Mesothelial cell of epicardium (in vitro differentiated cells): ENCODE results near the gene PDXDC1. TPM values are rescaled to one million over a fixed set of nuclear protein-coding genes. Genes with fewer than 3 reads are reported as not detected.

Source experiments
- DNase-seq, 2 experiments: peaks; one replicate each; pipeline ENCODE4 v3.0.0; 2021; ENCODE audit warnings: low spot score in 2 of 2; ENCODE audit not compliant: unreplicated experiment in 2 of 2
- H3K27ac Mint-ChIP-seq: 2 replicates; pipeline ENCODE4 v1.8.0; 2021; ENCODE audit warnings: mixed read lengths
- H3K27me3 Mint-ChIP-seq: 2 replicates; pipeline ENCODE4 v1.8.0; 2021; ENCODE audit warnings: low read depth, mixed read lengths
- H3K36me3 Mint-ChIP-seq: 2 replicates; pipeline ENCODE4 v1.8.0; 2021; ENCODE audit warnings: mixed read lengths
- H3K4me1 Mint-ChIP-seq: 2 replicates; pipeline ENCODE4 v1.8.0; 2021; ENCODE audit warnings: mixed read lengths
- H3K4me3 Mint-ChIP-seq: 2 replicates; pipeline ENCODE4 v1.8.0; 2021; ENCODE audit warnings: mild to moderate bottlenecking, moderate library complexity, mixed read lengths
- H3K9me3 Mint-ChIP-seq: 2 replicates; pipeline ENCODE4 v1.8.0; 2021; ENCODE audit warnings: mixed read lengths
- CTCF ChIP-seq: fragments of 200-600 bp; sonication (generic); IDR thresholded peaks from one replicate; pipeline ENCODE4 v1.5.0; 2021; ENCODE audit warnings: antibody characterized with exemption; ENCODE audit not compliant: unreplicated experiment
- total RNA-seq: library from RNA; stranded (reverse); gene quantifications from 3 replicates; pipeline ENCODE4 v1.2.1, GENCODE V29; 2021

PDXDC1 gene
- total RNA-seq, 1 donor from 2014 or later, result 115 TPM

DNA sequence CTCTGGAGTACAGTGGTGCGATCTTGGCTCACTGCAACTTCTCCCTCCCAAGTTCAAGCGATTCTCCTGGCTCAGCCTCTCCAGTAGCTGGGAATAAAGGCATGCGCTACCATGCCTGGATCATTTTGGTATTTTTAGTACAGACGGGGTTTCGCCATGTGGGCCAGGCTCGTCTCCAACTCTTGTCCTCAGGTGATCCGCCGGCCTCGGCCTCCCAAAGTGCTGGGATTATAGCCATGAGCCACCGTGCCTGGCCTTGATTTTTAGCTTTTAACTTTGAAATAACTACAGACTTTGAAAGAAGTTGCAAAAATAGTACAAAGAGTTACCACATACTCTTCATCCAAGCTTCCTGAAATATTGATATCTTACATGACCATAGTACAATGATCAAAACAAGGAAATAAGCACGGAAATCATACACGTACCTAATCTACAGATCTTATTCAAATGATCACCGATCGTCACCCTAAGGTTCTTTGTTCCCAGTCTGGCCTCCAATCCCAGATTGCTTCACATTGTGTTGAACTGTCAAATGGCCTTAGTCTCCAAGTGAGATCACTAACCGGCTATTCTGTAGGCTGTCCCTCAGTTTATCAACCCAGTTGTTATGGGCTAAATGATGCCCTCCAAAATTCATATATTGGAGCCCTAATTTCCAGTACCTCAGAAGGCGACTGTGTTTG lies 19.1 kb upstream of the PDXDC1 start:
- DNase-seq, result no peak
- H3K36me3 Mint-ChIP-seq, result no peaks in the 10 kb centered on the region
- no peak overlapping the region for H3K27ac Mint-ChIP-seq
- TF ChIP-seq CTCF, result no peak
- H3K4me1 Mint-ChIP-seq, result peaks cover 10% of the 10 kb centered on the region
- H3K9me3 Mint-ChIP-seq, result no peaks in the 10 kb centered on the region
- H3K27me3 Mint-ChIP-seq, result peaks cover 5% of the 10 kb centered on the region
- H3K4me3 Mint-ChIP-seq, result no peak overlapping the region

DNA sequence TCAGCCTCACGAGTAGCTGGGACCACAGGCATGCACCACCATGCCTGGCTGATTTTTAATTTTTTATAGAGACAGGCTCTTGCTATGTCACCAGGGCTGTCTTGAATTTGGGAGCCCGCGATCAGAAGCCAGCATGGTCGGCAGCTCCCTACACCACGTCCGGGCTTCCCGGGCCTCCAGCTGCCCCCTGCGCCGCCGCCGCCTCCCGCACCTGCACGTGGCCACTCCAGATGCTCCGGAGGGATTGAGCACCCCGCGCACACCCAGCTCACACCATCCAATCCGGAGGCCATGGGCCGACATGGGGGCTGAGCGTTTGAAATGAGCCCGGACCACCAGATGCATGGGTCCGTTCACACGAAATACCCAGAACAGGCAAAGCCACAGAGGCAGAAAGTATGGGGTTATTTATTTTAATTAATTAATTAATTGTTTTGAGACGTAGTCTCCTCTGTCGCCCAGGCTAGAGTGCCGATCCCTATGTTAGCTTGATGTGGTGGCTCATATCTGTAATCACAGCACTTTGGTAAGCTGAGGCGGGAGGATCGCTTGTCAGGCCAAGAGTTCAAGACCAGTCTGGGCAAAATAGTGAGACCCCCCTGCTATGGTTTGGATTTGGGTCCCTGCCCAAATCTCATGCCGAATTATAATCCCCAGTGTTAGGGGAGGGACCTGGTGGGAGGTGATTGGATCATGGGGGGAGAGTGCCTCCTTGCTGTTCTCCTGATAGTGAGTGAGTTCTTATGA lies 17.1 kb upstream of the PDXDC1 start:
- Mint-ChIP-seq H3K4me1 (peaks cover 10% of the 10 kb centered on the region), H3K27me3 (peaks cover 18% of the 10 kb centered on the region), H3K36me3 (no peaks in the 10 kb centered on the region), H3K4me3 (no peak overlapping the region), H3K27ac (peak overlapping the region; percentile 22), H3K9me3 (no peaks in the 10 kb centered on the region)
- no peak for DNase-seq
- no peak for TF ChIP-seq CTCF

GRCh38 chr16:14958323-14958600 lies 16.6 kb upstream of the PDXDC1 start:
- peaks cover 21% of the 10 kb centered on the region for H3K27me3 Mint-ChIP-seq
- no peak for DNase-seq
- H3K4me1 Mint-ChIP-seq, result peaks cover 10% of the 10 kb centered on the region
- no peak overlapping the region for H3K27ac Mint-ChIP-seq
- no peak for TF ChIP-seq CTCF
- no peaks in the 10 kb centered on the region for H3K36me3 Mint-ChIP-seq
- H3K9me3 Mint-ChIP-seq, result peaks cover 2% of the 10 kb centered on the region
- H3K4me3 Mint-ChIP-seq, result no peak overlapping the region

DNA sequence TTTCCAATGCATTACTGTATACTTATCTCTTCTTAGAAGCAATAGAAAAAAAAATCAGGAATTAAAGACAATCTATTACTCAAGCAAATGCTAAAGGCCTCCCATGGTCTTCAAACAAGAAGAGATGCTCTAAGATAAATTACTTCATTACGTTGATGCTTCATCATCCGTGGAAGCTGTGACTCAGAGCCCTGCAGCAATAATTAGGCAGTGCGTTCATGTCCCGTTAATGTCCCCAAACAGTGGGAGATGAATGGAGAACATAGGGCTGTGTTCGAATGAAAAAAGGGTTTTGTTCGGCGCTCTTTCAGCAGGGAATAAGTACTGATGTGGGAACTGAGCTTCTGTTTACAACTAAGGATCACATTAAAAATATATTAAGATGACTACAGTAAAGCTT lies 15.9 kb upstream of the PDXDC1 start:
- H3K27me3 Mint-ChIP-seq, result peaks cover 26% of the 10 kb centered on the region

GRCh38 chr16:14961405-14962186 lies 13.2 kb upstream of the PDXDC1 start:
- peaks cover 31% of the 10 kb centered on the region for H3K27me3 Mint-ChIP-seq
- H3K4me1 Mint-ChIP-seq, result peaks cover 10% of the 10 kb centered on the region
- peaks cover 6% of the 10 kb centered on the region for H3K9me3 Mint-ChIP-seq
- no peak for DNase-seq
- H3K36me3 Mint-ChIP-seq, result no peaks in the 10 kb centered on the region
- H3K27ac Mint-ChIP-seq, result no peak overlapping the region
- no peak for TF ChIP-seq CTCF
- H3K4me3 Mint-ChIP-seq, result no peak overlapping the region

More for the DNA sequence above, 15.9 kb upstream of the PDXDC1 start:
- H3K27ac Mint-ChIP-seq, result no peak overlapping the region
- TF ChIP-seq CTCF, result no peak
- no peak overlapping the region for H3K4me3 Mint-ChIP-seq
- H3K36me3 Mint-ChIP-seq, result no peaks in the 10 kb centered on the region
- DNase-seq, result no peak
- peaks cover 6% of the 10 kb centered on the region for H3K9me3 Mint-ChIP-seq
- peaks cover 10% of the 10 kb centered on the region for H3K4me1 Mint-ChIP-seq
